GM12874 (cell line): ENCODE results near the gene TMEM120B.

Source experiments
- CTCF ChIP-seq: IDR thresholded peaks from 2 replicates; pipeline ENCODE4 v1.5.1; 2011; ENCODE audit warnings: low read depth, mild to moderate bottlenecking, control low read depth, low read length, moderate library complexity; ENCODE audit not compliant: insufficient read depth

TMEM120B gene

DNA sequence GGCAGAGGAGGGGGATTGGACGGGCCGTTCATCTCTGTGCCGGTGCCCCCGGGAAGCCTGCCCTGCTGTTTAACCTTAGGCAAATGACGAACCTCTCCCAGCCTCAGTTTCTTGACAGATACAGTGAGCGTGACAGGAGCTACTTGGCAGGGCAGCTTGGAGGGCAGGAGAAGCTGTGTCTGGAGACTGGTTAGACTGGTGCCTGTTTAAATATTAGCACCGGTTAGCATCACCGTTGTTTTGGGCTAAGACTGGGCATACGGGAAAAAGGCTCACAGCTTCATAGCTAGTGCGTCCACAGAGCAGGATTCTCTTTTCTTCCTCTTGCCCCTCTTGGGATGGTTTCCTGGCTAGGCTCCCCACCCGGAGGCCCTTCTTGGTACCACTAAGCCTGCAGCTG is 42.3 kb downstream of the TMEM120B start:
- no peak for TF ChIP-seq CTCF

DNA sequence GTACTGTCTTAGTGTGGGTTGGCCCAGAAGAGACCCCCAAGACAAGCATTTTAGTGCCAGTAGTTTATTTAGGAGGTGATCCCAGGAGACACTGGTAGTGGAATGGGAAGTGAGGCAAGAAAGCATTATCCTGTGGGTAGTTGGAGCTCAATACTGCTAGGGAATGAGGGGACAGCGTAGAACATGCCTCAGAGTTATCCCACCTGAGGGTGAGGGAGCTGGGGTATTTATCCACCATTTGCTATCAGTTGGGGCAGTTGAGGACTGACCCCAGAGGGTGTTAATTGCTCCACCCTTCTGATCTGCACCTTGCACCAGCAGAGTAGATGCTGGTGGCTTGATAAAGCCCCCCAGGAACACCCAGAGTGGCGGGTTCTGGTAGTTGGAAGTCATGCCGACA is 43.0 kb downstream of the TMEM120B start:
- TF ChIP-seq CTCF = no peak

DNA sequence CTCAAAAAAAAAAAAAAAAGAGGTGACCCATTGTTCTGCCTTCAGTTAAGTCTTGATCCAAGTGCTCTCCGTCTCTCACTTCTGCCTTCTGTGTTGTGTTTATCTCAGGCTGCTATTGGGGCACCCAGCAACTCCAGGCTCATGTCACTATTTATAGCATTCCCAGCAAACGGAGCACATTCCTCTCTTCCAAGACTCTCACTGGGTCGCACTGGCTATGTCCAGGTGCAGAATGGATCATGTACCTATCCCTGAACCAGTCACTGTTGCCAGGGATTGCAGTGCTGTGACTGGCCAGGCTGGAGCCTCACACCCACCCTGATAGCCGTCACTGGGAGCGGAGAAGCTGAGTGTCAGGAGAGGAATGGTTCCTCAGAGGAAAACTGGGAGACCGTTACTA is 49.7 kb downstream of the TMEM120B start:
- TF ChIP-seq CTCF = no peak

GRCh38 chr12:121764808-121765207 is 52.3 kb downstream of the TMEM120B start:
- TF ChIP-seq CTCF = no peak

DNA sequence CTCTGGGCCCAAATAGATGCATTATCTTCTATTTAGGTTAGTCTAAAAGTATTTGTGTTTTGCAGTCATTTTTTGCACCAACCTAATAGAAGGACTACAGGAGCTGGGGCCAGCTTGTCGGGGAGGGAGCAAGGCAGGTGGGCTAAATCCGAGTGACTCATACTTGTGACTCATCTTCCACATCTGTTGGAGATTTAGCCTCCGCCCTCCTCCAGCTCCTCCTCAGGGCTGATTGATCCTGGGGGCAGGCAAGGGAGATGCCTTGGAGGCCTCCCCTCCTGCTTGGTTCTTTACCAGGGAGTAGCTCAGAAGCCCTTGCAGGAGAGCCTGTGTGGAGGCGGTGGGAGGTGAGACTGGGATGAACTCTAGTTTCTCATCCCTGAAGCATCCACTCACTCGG is 53.0 kb downstream of the TMEM120B start:
- TF ChIP-seq CTCF = no peak

DNA sequence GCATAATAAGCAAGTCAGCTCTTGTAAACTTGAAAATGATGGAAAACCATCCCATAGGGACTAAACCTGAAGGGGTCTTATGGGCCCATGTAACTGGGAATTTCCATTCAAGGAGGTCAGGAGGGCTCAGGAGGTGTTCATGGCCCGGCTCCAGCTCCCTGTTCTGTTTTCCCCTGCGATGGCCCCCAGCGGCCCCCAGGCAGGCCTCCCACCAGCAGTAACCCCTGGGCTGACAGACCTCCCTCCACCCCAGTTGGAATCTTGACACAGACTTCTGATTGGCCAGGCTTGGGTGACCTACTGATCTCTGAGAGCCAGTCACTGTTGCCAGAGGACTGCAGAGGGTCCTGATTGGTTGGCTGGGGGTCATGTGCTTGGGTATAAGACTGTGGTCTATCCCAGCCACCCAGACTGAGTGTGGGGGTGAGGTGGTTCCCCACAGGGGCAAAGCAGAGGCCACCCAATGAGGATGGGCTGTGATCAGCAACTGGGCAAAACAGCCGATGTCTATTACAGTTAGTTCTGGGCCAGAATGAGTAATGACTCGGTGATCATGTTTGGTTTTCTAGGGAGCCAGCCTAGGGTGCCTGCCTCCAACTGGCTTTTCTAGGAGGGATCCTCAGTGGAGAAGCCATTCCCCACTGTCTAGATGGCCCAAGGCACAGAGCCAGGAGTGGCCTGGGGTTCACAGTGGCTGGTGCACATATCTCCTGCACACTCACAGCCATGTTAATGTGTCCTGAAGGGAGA is 53.9 kb downstream of the TMEM120B start:
- TF ChIP-seq CTCF = no peak

GRCh38 chr12:121767525-121768016 is 55.0 kb downstream of the TMEM120B start:
- no peak for TF ChIP-seq CTCF
